ENCODE results near the gene GALNT9.
"Not testable (repeated sequence)": the region's sequence is repeated elsewhere in the genome, so short reads cannot be mapped to it uniquely, and the experiment has no call there.

Gene GALNT9

GRCh38 chr12:132228476-132229192 lies 100.8 kb downstream of the GALNT9 start:
- no peak for DNase-seq

- no peak for DNase-seq
Observed at GRCh38 chr12:132227782-132228475, 101.5 kb downstream of the GALNT9 start.

GRCh38 chr12:132227118-132227517 lies 102.3 kb downstream of the GALNT9 start:
- no peak for DNase-seq

- no peak for DNase-seq
Observed at GRCh38 chr12:132226604-132227003, 102.8 kb downstream of the GALNT9 start.

- DNase-seq = no peak
Observed at GRCh38 chr12:132225214-132225613, 104.2 kb downstream of the GALNT9 start.

- DNase-seq = no peak
Observed at GRCh38 chr12:132224484-132224883, 104.9 kb downstream of the GALNT9 start.

- DNase-seq = no peak
Observed at GRCh38 chr12:132222808-132223173, 106.6 kb downstream of the GALNT9 start.

- DNase-seq = peak; percentile 24
Observed at GRCh38 chr12:132222096-132222807, 107.1 kb downstream of the GALNT9 start.

GRCh38 chr12:132219761-132220160 lies 109.6 kb downstream of the GALNT9 start:
- not testable (repeated sequence) for DNase-seq

- peak; percentile 47 for DNase-seq
Observed at GRCh38 chr12:132219323-132219722, 110.1 kb downstream of the GALNT9 start.

GRCh38 chr12:132218915-132219314 lies 110.5 kb downstream of the GALNT9 start:
- peak; percentile 47 for DNase-seq

- DNase-seq = no peak
Observed at GRCh38 chr12:132218527-132218875, 110.9 kb downstream of the GALNT9 start.

- DNase-seq = no peak
Observed at GRCh38 chr12:132217800-132218526, 111.4 kb downstream of the GALNT9 start.

GRCh38 chr12:132217371-132217770 lies 112.0 kb downstream of the GALNT9 start:
- no peak for DNase-seq

GRCh38 chr12:132216354-132216987 lies 112.9 kb downstream of the GALNT9 start:
- no peak for DNase-seq

GRCh38 chr12:132215299-132215989 lies 113.9 kb downstream of the GALNT9 start:
- no peak for DNase-seq

- no peak for DNase-seq
Observed at GRCh38 chr12:132214891-132215290, 114.5 kb downstream of the GALNT9 start.

- DNase-seq = no peak
Observed at GRCh38 chr12:132214161-132214476, 115.3 kb downstream of the GALNT9 start.

- no peak for DNase-seq
Observed at GRCh38 chr12:132213359-132214160, 115.8 kb downstream of the GALNT9 start.

GRCh38 chr12:132211816-132212215 lies 117.6 kb downstream of the GALNT9 start:
- DNase-seq = no peak

GRCh38 chr12:132211326-132211725 lies 118.1 kb downstream of the GALNT9 start:
- no peak for DNase-seq
